Astrocyte (in vitro differentiated cells and primary cell): ENCODE data around the gene INTS13. TPM values are rescaled to one million over a fixed set of nuclear protein-coding genes. Genes with fewer than 3 reads are reported as not detected.

Experiments used
- DNase-seq: peaks from one replicate; pipeline ENCODE4 v3.0.0-alpha.2; 2010; ENCODE audit warnings: low read depth
- FAIRE-seq: peaks from 2 replicates; lab custom pipeline; 2011; peaks lifted over from hg19 to GRCh38; lab: Jason Lieb, UNC
- H2AFZ ChIP-seq: 2 replicates; pipeline ENCODE4 v1.6.0; 2012; ENCODE audit warnings: low read depth, low read length, inconsistent platforms
- H3K27ac ChIP-seq: 2 replicates; pipeline ENCODE4 v1.5.1; 2011; ENCODE audit warnings: low read depth, low read length, inconsistent platforms
- H3K27me3 ChIP-seq: 2 replicates; pipeline ENCODE4 v1.6.0; 2011; ENCODE audit warnings: low read length, inconsistent platforms; ENCODE audit not compliant: insufficient read depth
- H3K36me3 ChIP-seq: 2 replicates; pipeline ENCODE4 v1.5.1; 2011; ENCODE audit warnings: low read length, inconsistent platforms; ENCODE audit not compliant: insufficient read depth
- H3K4me1 ChIP-seq: 2 replicates; pipeline ENCODE4 v1.5.1; 2011; ENCODE audit warnings: low read length, inconsistent platforms; ENCODE audit not compliant: insufficient read depth
- H3K4me2 ChIP-seq: 2 replicates; pipeline ENCODE4 v1.6.0; 2012; ENCODE audit warnings: low read length, inconsistent platforms
- H3K4me3 ChIP-seq: 2 replicates; pipeline ENCODE4 v1.5.1; 2011; ENCODE audit warnings: low read depth, mild to moderate bottlenecking, low read length, inconsistent platforms; ENCODE audit not compliant: insufficient read depth
- H3K79me2 ChIP-seq: 2 replicates; pipeline ENCODE4 v1.6.0; 2012; ENCODE audit warnings: mild to moderate bottlenecking, low read length, inconsistent platforms; ENCODE audit not compliant: insufficient read depth
- H3K9ac ChIP-seq: 2 replicates; pipeline ENCODE4 v1.6.0; 2012; ENCODE audit warnings: mild to moderate bottlenecking, low read length, inconsistent platforms
- H3K9me3 ChIP-seq: 2 replicates; pipeline ENCODE4 v1.5.1; 2012; ENCODE audit warnings: low read depth, mild to moderate bottlenecking, low read length, inconsistent platforms; ENCODE audit not compliant: insufficient read depth
- H4K20me1 ChIP-seq: 2 replicates; pipeline ENCODE4 v1.6.0; 2012; ENCODE audit warnings: low read length, inconsistent platforms; ENCODE audit not compliant: insufficient read depth
- H3K27ac Mint-ChIP-seq: one replicate; pipeline ENCODE4 v1.8.0; 2021; ENCODE audit warnings: mild to moderate bottlenecking, mixed read lengths; ENCODE audit not compliant: unreplicated experiment
- H3K27me3 Mint-ChIP-seq: one replicate; pipeline ENCODE4 v1.8.0; 2021; ENCODE audit warnings: low read depth, mixed read lengths; ENCODE audit not compliant: unreplicated experiment
- H3K36me3 Mint-ChIP-seq: one replicate; pipeline ENCODE4 v1.8.0; 2021; ENCODE audit warnings: low read depth, mixed read lengths; ENCODE audit not compliant: unreplicated experiment
- H3K4me1 Mint-ChIP-seq: one replicate; pipeline ENCODE4 v1.8.0; 2021; ENCODE audit warnings: low read depth, mixed read lengths; ENCODE audit not compliant: unreplicated experiment
- H3K4me3 Mint-ChIP-seq: one replicate; pipeline ENCODE4 v1.8.0; 2021; ENCODE audit warnings: mild to moderate bottlenecking, moderate library complexity, mixed read lengths; ENCODE audit not compliant: unreplicated experiment
- H3K9me3 Mint-ChIP-seq: one replicate; pipeline ENCODE4 v1.8.0; 2021; ENCODE audit warnings: mild to moderate bottlenecking, mixed read lengths; ENCODE audit not compliant: unreplicated experiment
- CTCF ChIP-seq: IDR thresholded peaks from 2 replicates; pipeline ENCODE4 v1.5.1; 2011; ENCODE audit warnings: low read depth, mild to moderate bottlenecking, inconsistent platforms, low read length, moderate library complexity; ENCODE audit not compliant: insufficient read depth
- EZH2 ChIP-seq: IDR thresholded peaks from 2 replicates; pipeline ENCODE4 v1.6.1; 2012; ENCODE audit warnings: mild to moderate bottlenecking, low read length, inconsistent platforms; ENCODE audit not compliant: insufficient read depth
- total RNA-seq: library from RNA; stranded (reverse); gene quantifications from 2 replicates; pipeline ENCODE4 v1.2.1, GENCODE V29; 2021

The INTS13 gene
- total RNA-seq, 1 donor from 2014 or later = 33.7 TPM

GRCh38 chr12:26868447-26869103 is 69.2 kb downstream of the INTS13 start:
- H3K4me3 Mint-ChIP-seq = no peak overlapping the region
- peak overlapping the region; percentile 22 for H3K27ac Mint-ChIP-seq
- H3K79me2 ChIP-seq = no peaks in the 10 kb centered on the region
- TF ChIP-seq EZH2 = no peak
- TF ChIP-seq CTCF = no peak
- H3K9me3 Mint-ChIP-seq = no peaks in the 10 kb centered on the region
- H3K36me3 ChIP-seq = no peaks in the 10 kb centered on the region
- H3K9ac ChIP-seq = no peak overlapping the region
- H3K4me2 ChIP-seq = no peak overlapping the region
- peaks cover 2% of the 10 kb centered on the region for H3K27me3 Mint-ChIP-seq
- no peak for DNase-seq
- H3K27me3 ChIP-seq = peaks cover 2% of the 10 kb centered on the region
- FAIRE-seq = no peak
- H3K27ac ChIP-seq = no peak overlapping the region
- peaks cover 3% of the 10 kb centered on the region for H3K4me1 Mint-ChIP-seq
- no peak overlapping the region for H3K4me3 ChIP-seq
- H3K36me3 Mint-ChIP-seq = no peaks in the 10 kb centered on the region
- no peaks in the 10 kb centered on the region for H3K9me3 ChIP-seq
- H2AFZ ChIP-seq = no peak overlapping the region
- H4K20me1 ChIP-seq = no peaks in the 10 kb centered on the region
- no peaks in the 10 kb centered on the region for H3K4me1 ChIP-seq

- DNase-seq = no peak
- H3K4me3 ChIP-seq = no peak overlapping the region
These were observed 70.7 kb downstream of the INTS13 start for GRCh38 chr12:26867080-26867479.

More at GRCh38 chr12:26867080-26867479, 70.7 kb downstream of the INTS13 start:
- no peaks in the 10 kb centered on the region for H3K79me2 ChIP-seq
- no peak for TF ChIP-seq CTCF
- no peaks in the 10 kb centered on the region for H3K27me3 ChIP-seq
- H3K36me3 Mint-ChIP-seq = no peaks in the 10 kb centered on the region
- H3K27me3 Mint-ChIP-seq = peaks cover 2% of the 10 kb centered on the region
- no peaks in the 10 kb centered on the region for H3K4me1 ChIP-seq
- no peak overlapping the region for H3K27ac Mint-ChIP-seq
- no peak overlapping the region for H3K4me3 Mint-ChIP-seq
- no peaks in the 10 kb centered on the region for H3K36me3 ChIP-seq
- H3K27ac ChIP-seq = no peak overlapping the region
- FAIRE-seq = no peak
- no peaks in the 10 kb centered on the region for H4K20me1 ChIP-seq
- no peaks in the 10 kb centered on the region for H3K9me3 Mint-ChIP-seq
- no peak overlapping the region for H2AFZ ChIP-seq
- H3K9me3 ChIP-seq = no peaks in the 10 kb centered on the region
- H3K4me1 Mint-ChIP-seq = peaks cover 3% of the 10 kb centered on the region
- H3K9ac ChIP-seq = no peak overlapping the region
- H3K4me2 ChIP-seq = no peak overlapping the region
